Left lung (tissue), 10 donors: ENCODE measurements around the gene C20orf204. TPM values are rescaled to one million over a fixed set of nuclear protein-coding genes. Genes with fewer than 3 reads are reported as not detected.

ENCODE experiments used
- ATAC-seq: fragments of 200-7000 bp; cut with Tn5 transposase; one replicate; pipeline ENCODE4 v1.9.1; 2020; ENCODE audit warnings: moderate library complexity
- DNase-seq, 4 donors: peaks; one replicate each; pipeline ENCODE4 v3.0.0-alpha.2; 2013 to 2020
- H3K27ac ChIP-seq, 2 donors: fragments of 200-600 bp; sonication (generic) in 1 of 2; one replicate each; pipeline versions ENCODE4 v1.5.0 to v1.8.0; 2020 to 2021
- H3K27me3 ChIP-seq, 2 donors: fragments of 200-600 bp; sonication (generic) in 1 of 2; one replicate each; pipeline versions ENCODE4 v1.5.0 to v1.8.0; 2020 to 2021
- H3K36me3 ChIP-seq, 2 donors: fragments of 200-600 bp; sonication (generic) in 1 of 2; one replicate each; pipeline versions ENCODE4 v1.5.0 to v1.8.0; 2020 to 2021
- H3K4me1 ChIP-seq, 2 donors: fragments of 200-600 bp; one replicate each; pipeline ENCODE4 v1.8.0; 2021
- H3K4me3 ChIP-seq, 2 donors: fragments of 200-600 bp; sonication (generic) in 1 of 2; one replicate each; pipeline versions ENCODE4 v1.5.0 to v1.8.0; 2020 to 2021; ENCODE audit warnings: mild to moderate bottlenecking in 1 of 2
- H3K9me3 ChIP-seq, 2 donors: fragments of 200-600 bp; sonication (generic) in 1 of 2; one replicate each; pipeline versions ENCODE4 v1.5.0 to v1.8.0; 2020 to 2021
- intact Hi-C, 2 donors: fragments of 100-400 bp; cut with DNase I; formaldehyde crosslinking; loops; one replicate each; pipeline versions ENCODE4 v1.11.2 to v1.14.2; 2022
- polyA plus RNA-seq, 6 donors: library from polyadenylated mRNA; unstranded; fragments of 120-200 nt; gene quantifications; one replicate each; pipeline ENCODE4 v1.2.1, GENCODE V29; 2013; ENCODE audit not compliant: insufficient read length in 6 of 6
- total RNA-seq, 2 donors: library from RNA; stranded (reverse); fragmentation: NEBNext Ultra II Directional; extraction: Animal tissue kit (Norgen Biotek cat#: 25700); gene quantifications; one replicate each; pipeline ENCODE4 v1.2.1, GENCODE V29; 2021
- TF ChIP-seq, protein P1 (sequence below), 2 donors: fragments of 200-600 bp; sonication (generic) in 1 of 2; IDR thresholded peaks; one replicate each; pipeline versions ENCODE4 v1.5.0 to v1.8.0; 2021; ENCODE audit warnings: antibody characterized with exemption in 2 of 2
- donor health status: DM: no; HTN: yes; CAD: no.
- donor health status: DM: no; HTN: no; CAD: no.

Gene C20orf204
- total and polyA plus RNA-seq, 8 donors, result 0.76 to 1.9 (median 1.2) TPM

DNA sequence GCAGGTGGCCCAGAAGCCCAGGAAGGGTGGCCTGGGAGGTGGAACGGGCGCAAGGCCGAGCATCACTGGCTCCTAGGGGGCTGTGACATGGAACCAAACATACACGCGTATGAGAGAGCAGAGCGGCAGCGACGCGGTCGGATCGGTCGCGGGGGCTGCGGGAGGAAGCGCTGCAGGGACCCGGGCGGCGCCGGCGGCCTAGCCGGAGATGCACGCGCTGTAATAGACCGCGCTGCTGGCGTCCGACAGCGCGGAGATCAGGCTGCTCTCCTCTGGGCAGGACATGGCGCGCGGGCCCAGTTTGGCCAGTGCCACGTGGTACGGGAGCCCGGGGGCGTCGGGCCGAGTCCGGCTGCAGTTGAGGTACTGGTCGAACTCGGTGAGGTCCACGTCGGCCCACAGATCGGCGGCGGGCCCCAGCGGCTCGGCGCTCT is 12.0 kb downstream of the C20orf204 start:
- TF ChIP-seq, protein P1, sequence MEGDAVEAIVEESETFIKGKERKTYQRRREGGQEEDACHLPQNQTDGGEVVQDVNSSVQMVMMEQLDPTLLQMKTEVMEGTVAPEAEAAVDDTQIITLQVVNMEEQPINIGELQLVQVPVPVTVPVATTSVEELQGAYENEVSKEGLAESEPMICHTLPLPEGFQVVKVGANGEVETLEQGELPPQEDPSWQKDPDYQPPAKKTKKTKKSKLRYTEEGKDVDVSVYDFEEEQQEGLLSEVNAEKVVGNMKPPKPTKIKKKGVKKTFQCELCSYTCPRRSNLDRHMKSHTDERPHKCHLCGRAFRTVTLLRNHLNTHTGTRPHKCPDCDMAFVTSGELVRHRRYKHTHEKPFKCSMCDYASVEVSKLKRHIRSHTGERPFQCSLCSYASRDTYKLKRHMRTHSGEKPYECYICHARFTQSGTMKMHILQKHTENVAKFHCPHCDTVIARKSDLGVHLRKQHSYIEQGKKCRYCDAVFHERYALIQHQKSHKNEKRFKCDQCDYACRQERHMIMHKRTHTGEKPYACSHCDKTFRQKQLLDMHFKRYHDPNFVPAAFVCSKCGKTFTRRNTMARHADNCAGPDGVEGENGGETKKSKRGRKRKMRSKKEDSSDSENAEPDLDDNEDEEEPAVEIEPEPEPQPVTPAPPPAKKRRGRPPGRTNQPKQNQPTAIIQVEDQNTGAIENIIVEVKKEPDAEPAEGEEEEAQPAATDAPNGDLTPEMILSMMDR (IDR thresholded peaks at IDR 0.05), result no peak
- Histone ChIP-seq H3K27me3 (peaks cover 36 to 90% of the 10 kb centered on the region in 2 donors), H3K4me3 (peak overlapping the region; percentile 22 to 48), H3K36me3 (peaks cover 0 to 8% of the 10 kb centered on the region in 2 donors), H3K9me3 (no peaks in the 10 kb centered on the region), H3K4me1 (peaks cover 0 to 11% of the 10 kb centered on the region in 2 donors), H3K27ac (peak overlapping the region; percentile 56 to 58)
- ATAC-seq (no peak), DNase-seq (no peak)
- intact Hi-C loops, result no loop called here

DNA sequence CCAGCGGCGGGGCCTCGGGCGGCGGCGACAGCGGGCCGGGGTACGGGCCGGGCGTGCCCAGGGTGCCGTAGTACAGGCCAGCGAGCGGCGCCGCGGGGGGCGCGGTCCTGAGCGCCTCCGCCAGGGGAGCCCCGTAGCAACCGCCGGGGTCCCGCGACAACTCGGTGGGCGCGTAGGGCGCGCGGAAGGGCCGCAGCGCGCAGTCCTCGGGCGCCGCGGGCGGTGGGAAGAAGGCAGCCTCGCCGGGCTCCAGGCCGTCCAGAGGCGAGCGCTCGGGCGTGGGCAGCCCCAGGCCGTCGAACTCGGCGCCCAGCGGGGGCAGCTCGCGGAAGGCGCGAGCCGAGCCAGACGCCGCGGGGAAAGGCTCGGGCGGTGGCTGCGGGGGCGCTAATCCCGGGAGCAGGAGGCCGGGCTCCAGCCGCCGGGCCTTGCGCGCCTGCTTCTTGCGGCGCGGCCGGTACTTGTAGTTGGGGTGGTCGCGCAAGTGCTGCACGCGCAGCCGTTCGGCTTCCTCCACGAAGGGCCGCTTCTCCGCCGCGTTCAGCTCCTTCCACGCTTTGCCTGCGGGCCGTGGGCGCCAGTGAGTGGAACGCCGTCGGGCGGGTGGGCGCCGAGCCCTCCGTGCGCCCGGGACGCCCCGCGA is 12.5 kb downstream of the C20orf204 start:
- intact Hi-C loops, result no loop called here
- H3K27me3 ChIP-seq, result peaks cover 36 to 90% of the 10 kb centered on the region in 2 donors
- H3K36me3 ChIP-seq, result peaks cover 0 to 8% of the 10 kb centered on the region in 2 donors
- ATAC-seq (no peak), DNase-seq (no peak)
- H3K27ac ChIP-seq, result peak overlapping the region; percentile 56 to 58
- H3K4me3 ChIP-seq, result peak overlapping the region; percentile 22 to 48
- H3K4me1 ChIP-seq, result peaks cover 0 to 11% of the 10 kb centered on the region in 2 donors
- H3K9me3 ChIP-seq, result no peaks in the 10 kb centered on the region
- TF ChIP-seq, protein P1 (IDR thresholded peaks at IDR 0.05), result no peak

DNA sequence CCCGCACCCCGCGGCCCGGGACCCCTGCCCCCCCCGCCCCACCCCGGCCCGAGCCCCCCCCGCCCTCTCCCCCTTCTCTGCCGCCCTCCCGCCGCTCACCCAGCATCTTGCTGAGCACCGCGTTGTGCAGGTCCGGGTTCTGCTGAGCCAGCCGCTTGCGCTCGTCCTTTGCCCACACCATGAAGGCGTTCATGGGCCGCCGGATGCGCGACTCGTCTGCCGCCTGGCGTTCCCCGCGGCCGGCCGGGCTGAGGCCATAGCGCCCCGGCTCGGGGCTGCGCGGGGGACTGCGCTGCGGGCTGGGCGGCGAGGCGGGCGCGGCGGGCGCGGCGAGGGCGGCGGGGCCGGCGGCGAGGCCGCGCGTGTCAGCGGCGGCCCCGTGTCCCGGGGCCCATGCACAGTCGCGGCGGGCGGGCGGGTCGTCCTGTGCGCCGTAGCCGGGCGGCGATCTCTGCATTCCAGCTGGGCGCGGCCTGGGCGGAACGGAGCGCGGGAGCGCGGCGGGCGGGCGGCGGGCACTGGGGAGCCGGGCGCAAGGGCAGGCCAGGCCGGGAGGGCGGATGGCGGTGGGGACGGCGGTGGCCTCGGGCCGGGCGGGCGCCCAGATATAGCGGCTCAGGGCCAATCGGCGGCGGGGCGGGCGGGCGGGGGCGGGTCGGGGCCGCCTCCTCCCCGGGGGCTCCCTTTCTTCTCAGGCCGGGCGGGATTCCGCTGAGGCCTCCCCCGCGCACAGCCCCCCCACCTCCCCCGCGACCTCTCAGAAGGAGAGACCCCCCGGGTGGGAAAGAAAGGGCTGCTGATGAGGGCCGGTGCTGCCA is 13.3 kb downstream of the C20orf204 start, which contains the start of gene SOX18:
Gene SOX18 (minus strand): TSS at position 580 of the 818 bp plus-strand sequence. CDS start 123 bp downstream, at position 457.
- H3K27ac ChIP-seq, result peak within 1 kb of the TSS; percentile 71 to 73
- peak within 1 kb of the TSS; percentile 22 to 48 for H3K4me3 ChIP-seq
- peaks cover 0 to 14% of the 10 kb centered on the region in 2 donors for H3K4me1 ChIP-seq
- H3K9me3 ChIP-seq, result no peaks in the 10 kb centered on the region
- H3K27me3 ChIP-seq, result peaks cover 36 to 98% of the 10 kb centered on the region in 2 donors
- peak; percentile 9 for ATAC-seq
- TF ChIP-seq, protein P1 (IDR thresholded peaks at IDR 0.05), result no peak
- peaks cover 0 to 8% of the 10 kb centered on the region in 2 donors for H3K36me3 ChIP-seq
- intact Hi-C loops, result no loop called here
- peak in 1 of 4 donors; percentile 74 for DNase-seq

DNA sequence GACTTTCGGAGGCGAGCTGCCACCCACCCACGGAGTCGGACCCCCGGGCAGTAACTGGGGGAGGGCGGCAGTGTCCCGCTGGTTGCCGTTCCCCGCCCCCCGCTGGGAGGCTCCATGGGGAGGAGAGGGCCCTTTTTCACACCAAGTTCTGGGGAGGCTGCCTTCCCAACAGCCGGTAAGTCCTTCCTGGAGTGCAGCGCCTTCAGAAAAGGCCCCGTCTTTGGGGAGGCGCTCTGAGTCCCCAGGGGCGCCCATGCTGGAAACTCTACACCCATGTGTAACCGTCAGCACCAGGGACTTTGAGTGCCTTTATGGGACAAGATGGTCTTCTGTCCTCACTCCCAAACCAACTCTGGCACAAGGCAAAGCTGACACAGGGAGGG is 13.9 kb downstream of the C20orf204 start:
- Histone ChIP-seq H3K9me3 (no peaks in the 10 kb centered on the region), H3K4me3 (peak overlapping the region; percentile 2 to 31), H3K27ac (peak overlapping the region; percentile 71 to 73), H3K27me3 (peaks cover 36 to 100% of the 10 kb centered on the region in 2 donors), H3K36me3 (peaks cover 0 to 8% of the 10 kb centered on the region in 2 donors), H3K4me1 (peaks cover 0 to 20% of the 10 kb centered on the region in 2 donors)
- TF ChIP-seq, protein P1 (IDR thresholded peaks at IDR 0.05), result no peak
- intact Hi-C loops, result no loop called here
- DNase-seq, result no peak
- ATAC-seq, result no peak
